Measurements from ENCODE around the gene TET1.

DNA sequence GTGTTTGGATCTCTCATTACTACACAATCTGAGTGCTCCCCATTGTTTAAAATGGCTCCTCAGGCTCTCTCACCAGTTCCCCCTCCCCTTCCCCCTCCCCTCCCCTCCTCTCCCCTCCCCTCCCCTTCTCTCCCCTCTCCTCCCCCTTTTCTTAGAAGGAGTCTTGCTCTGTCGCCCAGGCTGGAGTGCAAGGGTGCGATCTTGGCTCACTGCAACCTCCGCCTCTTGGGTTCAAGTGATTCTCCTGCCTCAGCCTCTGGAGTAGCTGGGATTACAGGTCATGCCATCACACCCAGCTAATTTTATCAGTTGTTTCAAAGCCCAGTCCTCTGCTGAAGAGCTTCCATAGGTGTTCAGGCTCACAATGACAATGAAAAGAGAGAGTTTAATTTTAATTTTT lies 157.3 kb downstream of the TET1 start:
- TF ChIP-seq, protein P1, sequence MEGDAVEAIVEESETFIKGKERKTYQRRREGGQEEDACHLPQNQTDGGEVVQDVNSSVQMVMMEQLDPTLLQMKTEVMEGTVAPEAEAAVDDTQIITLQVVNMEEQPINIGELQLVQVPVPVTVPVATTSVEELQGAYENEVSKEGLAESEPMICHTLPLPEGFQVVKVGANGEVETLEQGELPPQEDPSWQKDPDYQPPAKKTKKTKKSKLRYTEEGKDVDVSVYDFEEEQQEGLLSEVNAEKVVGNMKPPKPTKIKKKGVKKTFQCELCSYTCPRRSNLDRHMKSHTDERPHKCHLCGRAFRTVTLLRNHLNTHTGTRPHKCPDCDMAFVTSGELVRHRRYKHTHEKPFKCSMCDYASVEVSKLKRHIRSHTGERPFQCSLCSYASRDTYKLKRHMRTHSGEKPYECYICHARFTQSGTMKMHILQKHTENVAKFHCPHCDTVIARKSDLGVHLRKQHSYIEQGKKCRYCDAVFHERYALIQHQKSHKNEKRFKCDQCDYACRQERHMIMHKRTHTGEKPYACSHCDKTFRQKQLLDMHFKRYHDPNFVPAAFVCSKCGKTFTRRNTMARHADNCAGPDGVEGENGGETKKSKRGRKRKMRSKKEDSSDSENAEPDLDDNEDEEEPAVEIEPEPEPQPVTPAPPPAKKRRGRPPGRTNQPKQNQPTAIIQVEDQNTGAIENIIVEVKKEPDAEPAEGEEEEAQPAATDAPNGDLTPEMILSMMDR (conservative IDR thresholded peaks at IDR 0.05) = no peak
- no peak for TF ChIP-seq EZH2 (IDR thresholded peaks at IDR 0.05; ENCODE audit: low read depth)

All from PC-9 (cell line).